Stimulated activated CD4-positive, alpha-beta T cell treated with anti-CD3 and anti-CD28 coated beads, Interleukin-15, amount 100 ng/mL, for 48 hours (primary cell): Measurements from ENCODE around the gene ATF6.
"Not testable (repeated sequence)": the region's sequence is repeated elsewhere in the genome, so short reads cannot be mapped to it uniquely, and the experiment has no call there.

Source experiments
- DNase-seq, 2 donors: peaks; one replicate each; pipeline ENCODE4 v3.0.0-alpha.2; 2020; ENCODE audit warnings: low read depth in 2 of 2

Gene ATF6

GRCh38 chr1:161832299-161832907 is 66.3 kb downstream of the ATF6 start:
- not testable (repeated sequence) for DNase-seq

- no peak for DNase-seq
These were observed 68.9 kb downstream of the ATF6 start for GRCh38 chr1:161834967-161835550.

GRCh38 chr1:161836018-161836417 is 69.9 kb downstream of the ATF6 start:
- no peak for DNase-seq

GRCh38 chr1:161838362-161838761 is 72.2 kb downstream of the ATF6 start:
- DNase-seq = no peak

GRCh38 chr1:161838885-161839284 is 72.8 kb downstream of the ATF6 start:
- no peak for DNase-seq

GRCh38 chr1:161839591-161839990 is 73.5 kb downstream of the ATF6 start:
- no peak for DNase-seq

GRCh38 chr1:161840363-161840762 is 74.2 kb downstream of the ATF6 start:
- no peak for DNase-seq

GRCh38 chr1:161843156-161843555 is 77.0 kb downstream of the ATF6 start:
- no peak for DNase-seq

GRCh38 chr1:161844696-161845095 is 78.6 kb downstream of the ATF6 start:
- DNase-seq = no peak

GRCh38 chr1:161848676-161849075 is 82.6 kb downstream of the ATF6 start:
- DNase-seq = no peak

GRCh38 chr1:161849518-161849917 is 83.4 kb downstream of the ATF6 start:
- DNase-seq = no peak

- no peak for DNase-seq
These were observed 89.1 kb downstream of the ATF6 start for GRCh38 chr1:161855260-161855659.

GRCh38 chr1:161858271-161858670 is 92.2 kb downstream of the ATF6 start:
- no peak for DNase-seq

- DNase-seq = no peak
These were observed 97.4 kb downstream of the ATF6 start for GRCh38 chr1:161863549-161863948.

- no peak for DNase-seq
These were observed 98.5 kb downstream of the ATF6 start for GRCh38 chr1:161864577-161864976.

GRCh38 chr1:161866241-161866640 is 100.1 kb downstream of the ATF6 start:
- DNase-seq = no peak

GRCh38 chr1:161868832-161869231 is 102.7 kb downstream of the ATF6 start:
- no peak for DNase-seq

- no peak for DNase-seq
These were observed 103.2 kb downstream of the ATF6 start for GRCh38 chr1:161869291-161869690.

- no peak for DNase-seq
These were observed 106.4 kb downstream of the ATF6 start for GRCh38 chr1:161872506-161872905.

GRCh38 chr1:161879261-161879660 is 113.1 kb downstream of the ATF6 start:
- no peak for DNase-seq

- DNase-seq = no peak
These were observed 118.4 kb downstream of the ATF6 start for GRCh38 chr1:161884475-161884874.

GRCh38 chr1:161885003-161885402 is 118.9 kb downstream of the ATF6 start:
- DNase-seq = no peak

- DNase-seq = no peak
These were observed 119.6 kb downstream of the ATF6 start for GRCh38 chr1:161885759-161886158.

- DNase-seq = no peak
These were observed 120.5 kb downstream of the ATF6 start for GRCh38 chr1:161886589-161886988.
